22Rv1 (cell line): ENCODE results near the gene DDX53.

Source experiments
- CTCF ChIP-seq: fragments of 450-650 bp; IDR thresholded peaks from 2 replicates; pipeline ENCODE4 v1.5.1; 2017; ENCODE audit warnings: mild to moderate bottlenecking
- ZFX ChIP-seq: fragments of 450-650 bp; IDR thresholded peaks from 2 replicates; pipeline ENCODE4 v1.6.1; 2017; ENCODE audit warnings: antibody characterized with exemption, borderline replicate concordance

DNA sequence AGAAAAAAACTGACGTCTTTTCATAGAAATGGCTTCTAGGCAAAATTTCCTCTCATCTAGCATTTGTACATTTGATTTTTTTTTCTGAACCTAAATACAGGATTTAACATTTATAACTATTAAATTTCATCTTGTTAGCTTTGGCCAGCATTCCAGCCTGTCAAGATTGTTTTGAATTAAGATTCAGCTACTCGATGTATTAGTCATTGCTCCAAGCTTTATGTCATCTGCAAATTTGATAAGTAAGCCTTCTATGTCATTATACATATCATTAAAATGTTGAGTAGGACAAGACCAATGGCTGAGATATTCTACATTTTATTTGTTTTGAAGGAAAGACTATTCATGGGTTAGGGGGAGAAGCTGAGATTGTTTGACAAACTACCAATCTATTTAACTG is 46.7 kb downstream of the DDX53 start:
- TF ChIP-seq CTCF (no peak), ZFX (no peak)
